ENCODE results near the gene MRPS26.
"Not testable (repeated sequence)": the region's sequence is repeated elsewhere in the genome, so short reads cannot be mapped to it uniquely, and the experiment has no call there.

Gene MRPS26

GRCh38 chr20:3011752-3012151, 34.1 kb upstream of the MRPS26 start:
- TF ChIP-seq, protein P1, sequence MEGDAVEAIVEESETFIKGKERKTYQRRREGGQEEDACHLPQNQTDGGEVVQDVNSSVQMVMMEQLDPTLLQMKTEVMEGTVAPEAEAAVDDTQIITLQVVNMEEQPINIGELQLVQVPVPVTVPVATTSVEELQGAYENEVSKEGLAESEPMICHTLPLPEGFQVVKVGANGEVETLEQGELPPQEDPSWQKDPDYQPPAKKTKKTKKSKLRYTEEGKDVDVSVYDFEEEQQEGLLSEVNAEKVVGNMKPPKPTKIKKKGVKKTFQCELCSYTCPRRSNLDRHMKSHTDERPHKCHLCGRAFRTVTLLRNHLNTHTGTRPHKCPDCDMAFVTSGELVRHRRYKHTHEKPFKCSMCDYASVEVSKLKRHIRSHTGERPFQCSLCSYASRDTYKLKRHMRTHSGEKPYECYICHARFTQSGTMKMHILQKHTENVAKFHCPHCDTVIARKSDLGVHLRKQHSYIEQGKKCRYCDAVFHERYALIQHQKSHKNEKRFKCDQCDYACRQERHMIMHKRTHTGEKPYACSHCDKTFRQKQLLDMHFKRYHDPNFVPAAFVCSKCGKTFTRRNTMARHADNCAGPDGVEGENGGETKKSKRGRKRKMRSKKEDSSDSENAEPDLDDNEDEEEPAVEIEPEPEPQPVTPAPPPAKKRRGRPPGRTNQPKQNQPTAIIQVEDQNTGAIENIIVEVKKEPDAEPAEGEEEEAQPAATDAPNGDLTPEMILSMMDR (IDR thresholded peaks at IDR 0.05; ENCODE audit: low read depth, low read length, missing control alignments): no peak
- H3K27me3 ChIP-seq (replicated peaks): no peaks in the 10 kb centered on the region
- no peak overlapping the region for H3K4me3 ChIP-seq (ENCODE audit: low read depth, low read length)
- in situ Hi-C loops (cut with HindIII; ENCODE audit: low pct_ligation_motif_present, low sequenced_read_pairs): no loop called here
- peaks cover 9% of the 10 kb centered on the region for H3K36me3 ChIP-seq (replicated peaks)
- H3K27ac ChIP-seq: no peak overlapping the region
- DNase-seq: no peak

GRCh38 chr20:3013771-3014170, 32.1 kb upstream of the MRPS26 start:
- H3K36me3 ChIP-seq (replicated peaks): peaks cover 4% of the 10 kb centered on the region
- no peak for DNase-seq
- in situ Hi-C loops (cut with HindIII; ENCODE audit: low pct_ligation_motif_present, low sequenced_read_pairs): no loop called here

DNA sequence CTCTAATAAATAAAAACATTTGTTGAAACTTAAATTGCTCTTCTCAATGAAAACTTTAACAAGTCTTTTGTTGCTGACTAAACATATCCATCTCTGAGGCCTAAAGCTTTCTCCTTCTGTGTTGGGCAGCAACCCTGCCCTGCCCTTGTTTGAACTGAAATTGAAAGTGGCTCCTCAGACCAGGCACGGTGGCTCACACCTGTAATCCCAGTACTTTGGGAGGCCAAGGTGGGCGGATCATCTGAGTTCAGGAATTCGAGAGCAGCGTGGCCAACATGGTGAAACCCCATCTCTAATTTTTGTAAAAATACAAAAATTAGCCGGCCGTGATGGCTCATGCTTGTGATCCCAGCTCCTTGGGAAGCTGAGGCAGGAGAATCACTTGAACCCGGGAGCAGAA, 31.7 kb upstream of the MRPS26 start:
- no peak for DNase-seq
- Histone ChIP-seq H3K27me3 (replicated peaks) (no peaks in the 10 kb centered on the region), H3K27ac (no peak overlapping the region), H3K36me3 (replicated peaks) (peaks cover 4% of the 10 kb centered on the region), H3K4me3 (ENCODE audit: low read depth, low read length) (no peak overlapping the region)
- in situ Hi-C loops (cut with HindIII; ENCODE audit: low pct_ligation_motif_present, low sequenced_read_pairs): no loop called here
- TF ChIP-seq, protein P1 (IDR thresholded peaks at IDR 0.05; ENCODE audit: low read depth, low read length, missing control alignments): no peak

More at GRCh38 chr20:3013771-3014170, 32.1 kb upstream of the MRPS26 start:
- TF ChIP-seq, protein P1 (IDR thresholded peaks at IDR 0.05; ENCODE audit: low read depth, low read length, missing control alignments): no peak
- no peak overlapping the region for H3K4me3 ChIP-seq (ENCODE audit: low read depth, low read length)
- no peaks in the 10 kb centered on the region for H3K27me3 ChIP-seq (replicated peaks)
- H3K27ac ChIP-seq: no peak overlapping the region

- no peak for DNase-seq
- H3K4me3 ChIP-seq (ENCODE audit: low read depth, low read length): no peak overlapping the region
- peaks cover 4% of the 10 kb centered on the region for H3K36me3 ChIP-seq (replicated peaks)
- TF ChIP-seq, protein P1 (IDR thresholded peaks at IDR 0.05; ENCODE audit: low read depth, low read length, missing control alignments): no peak
- no peaks in the 10 kb centered on the region for H3K27me3 ChIP-seq (replicated peaks)
- no peak overlapping the region for H3K27ac ChIP-seq
- in situ Hi-C loops (cut with HindIII; ENCODE audit: low pct_ligation_motif_present, low sequenced_read_pairs): no loop called here
Measured at GRCh38 chr20:3014662-3015061, 31.2 kb upstream of the MRPS26 start.

DNA sequence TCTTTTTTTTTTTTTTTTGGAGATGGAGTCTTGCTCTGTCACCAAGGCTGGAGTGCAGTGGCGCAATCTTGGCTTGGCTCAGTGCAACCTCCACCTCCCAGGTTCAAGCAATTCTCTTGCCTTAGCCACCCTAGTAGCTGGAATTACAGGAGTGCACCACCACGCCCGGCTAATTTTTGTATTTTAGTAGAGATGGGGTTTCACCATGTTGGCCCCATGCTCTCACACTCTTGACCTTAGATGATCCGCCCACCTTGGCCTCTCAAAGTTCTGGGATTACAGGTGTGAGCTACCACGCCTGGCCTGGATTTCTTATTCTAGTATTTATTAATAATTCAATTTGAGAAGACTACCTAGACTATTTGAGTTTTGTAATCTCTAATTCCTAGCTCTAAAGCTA, 30.6 kb upstream of the MRPS26 start:
- H3K36me3 ChIP-seq (replicated peaks); H3K4me3 ChIP-seq (ENCODE audit: low read depth, low read length); H3K27ac ChIP-seq; H3K27me3 ChIP-seq (replicated peaks); in situ Hi-C loops (cut with HindIII; ENCODE audit: low pct_ligation_motif_present, low sequenced_read_pairs); DNase-seq: not testable (repeated sequence)

- Histone ChIP-seq H3K27ac (no peak overlapping the region), H3K27me3 (replicated peaks) (no peaks in the 10 kb centered on the region), H3K4me3 (ENCODE audit: low read depth, low read length) (no peak overlapping the region), H3K36me3 (replicated peaks) (peaks cover 34% of the 10 kb centered on the region)
- TF ChIP-seq, protein P1 (IDR thresholded peaks at IDR 0.05; ENCODE audit: low read depth, low read length, missing control alignments): no peak
- no peak for DNase-seq
- in situ Hi-C loops (cut with HindIII; ENCODE audit: low pct_ligation_motif_present, low sequenced_read_pairs): no loop called here
Measured at GRCh38 chr20:3021327-3021726, 24.5 kb upstream of the MRPS26 start.

Data from brain microvascular endothelial cell (primary cell).